ENCODE data around the gene GBA3.

GBA3 gene

GRCh38 chr4:22692736-22693135 is at the start of gene GBA3:
TSS of gene GBA3 (plus strand) at chr4:22692937.
- DNase-seq: no peak

GRCh38 chr4:22643952-22644351 is 48.8 kb upstream of the GBA3 start:
- no peak for DNase-seq

DNA sequence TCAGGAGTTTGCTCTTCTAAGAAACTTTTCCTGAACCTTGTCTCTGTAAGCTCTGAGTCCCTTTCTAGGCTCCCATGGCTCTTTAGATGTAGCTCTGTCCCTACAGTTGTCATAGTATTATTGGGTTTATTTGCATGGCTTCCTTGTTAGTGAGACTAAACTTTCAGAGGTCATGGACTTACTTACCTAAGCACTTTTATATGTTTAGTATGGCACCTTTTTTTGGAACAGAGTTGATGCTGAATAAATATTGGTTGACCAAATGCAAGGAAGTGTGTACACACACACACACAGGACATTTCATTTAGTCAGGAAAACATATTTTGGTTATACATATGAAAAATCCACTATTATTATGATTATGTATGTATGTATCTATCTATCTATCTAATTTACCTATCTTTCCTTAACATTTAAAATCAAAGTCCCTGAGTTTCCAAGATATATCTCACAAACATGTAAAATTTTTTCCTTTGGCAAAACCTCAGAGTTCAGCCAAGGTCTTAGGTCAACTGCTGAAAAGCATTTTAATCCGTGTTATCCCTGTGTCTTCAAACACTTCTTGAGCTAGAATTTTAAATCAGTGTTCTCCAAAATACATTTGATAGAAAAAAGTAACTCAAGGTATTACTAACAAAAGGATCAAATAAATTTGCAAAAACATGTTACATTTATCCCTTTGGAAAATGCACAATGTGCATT is 47.1 kb upstream of the GBA3 start:
- DNase-seq: no peak

- no peak for DNase-seq
Measured at GRCh38 chr4:22648996-22649395, 43.7 kb upstream of the GBA3 start.

- DNase-seq: no peak
Measured at GRCh38 chr4:22650771-22651170, 42.0 kb upstream of the GBA3 start.

DNA sequence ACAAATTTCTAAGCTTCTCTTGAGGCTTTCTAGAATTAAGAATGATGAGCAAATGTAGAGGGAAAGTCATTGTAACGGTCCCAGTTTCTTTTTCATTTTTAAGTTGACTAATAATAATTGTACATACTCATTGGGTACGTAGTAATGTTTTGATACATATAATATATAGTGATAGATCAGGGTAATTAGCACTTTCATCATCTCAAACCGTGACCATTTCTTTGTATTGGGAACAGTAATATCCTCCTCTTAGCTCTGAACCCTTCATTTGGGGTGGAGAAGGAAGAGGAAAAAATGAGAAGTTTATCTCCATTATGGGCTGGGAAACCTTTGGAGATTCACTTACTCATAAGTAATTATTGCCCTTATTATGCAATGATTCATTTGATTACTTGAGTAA is 39.0 kb upstream of the GBA3 start:
- no peak for DNase-seq

DNA sequence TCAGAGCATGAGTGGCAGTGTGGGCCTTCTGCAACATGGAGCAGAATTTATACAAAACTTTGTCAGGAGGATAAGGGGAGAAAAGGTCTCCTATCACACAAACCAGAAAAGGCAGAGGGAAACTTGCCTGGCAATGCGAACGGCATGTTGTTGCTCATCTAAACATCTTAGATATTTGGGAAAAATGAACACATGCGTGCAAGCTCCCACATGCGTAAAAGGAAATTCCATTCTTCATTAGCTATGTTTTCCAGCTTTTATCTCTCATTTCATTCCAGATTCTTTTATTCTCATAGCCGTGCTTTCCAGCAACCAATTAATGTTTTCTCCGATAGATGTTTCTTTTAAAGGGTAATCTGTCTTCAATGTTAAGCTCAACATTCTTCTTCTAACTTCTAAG is 31.3 kb upstream of the GBA3 start:
- no peak for DNase-seq

DNA sequence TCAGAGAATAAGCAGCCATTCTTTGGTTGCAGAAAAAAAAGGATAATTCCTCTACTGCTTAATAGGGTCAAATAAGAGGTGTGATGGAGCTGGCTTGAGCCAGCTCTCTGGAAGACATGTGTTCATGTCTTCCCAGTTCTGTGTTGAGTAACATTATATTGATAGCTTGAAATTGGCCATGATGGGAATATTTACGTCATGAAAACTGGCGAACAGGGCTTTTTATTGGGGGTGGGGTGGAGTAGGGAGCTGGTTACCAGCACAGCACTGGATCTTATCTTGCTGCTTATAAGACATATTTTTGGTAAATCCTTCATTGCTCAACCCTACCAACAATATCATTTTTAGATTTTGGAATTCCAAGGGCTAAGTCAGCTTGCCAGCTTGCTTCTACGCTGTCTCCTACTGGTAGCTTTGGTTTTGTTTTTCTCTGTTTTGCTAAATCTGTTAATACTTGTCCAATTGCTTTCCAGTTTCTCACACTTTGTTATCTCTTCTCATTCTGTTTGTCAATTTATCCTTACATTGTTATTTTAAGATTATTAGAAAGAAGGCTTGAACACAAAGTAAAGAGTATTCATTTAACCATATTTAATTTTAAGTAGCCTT is 25.3 kb upstream of the GBA3 start:
- no peak for DNase-seq

GRCh38 chr4:22668301-22668700 is 24.4 kb upstream of the GBA3 start:
- DNase-seq: no peak

- no peak for DNase-seq
Measured at GRCh38 chr4:22668702-22669101, 24.0 kb upstream of the GBA3 start.

DNA sequence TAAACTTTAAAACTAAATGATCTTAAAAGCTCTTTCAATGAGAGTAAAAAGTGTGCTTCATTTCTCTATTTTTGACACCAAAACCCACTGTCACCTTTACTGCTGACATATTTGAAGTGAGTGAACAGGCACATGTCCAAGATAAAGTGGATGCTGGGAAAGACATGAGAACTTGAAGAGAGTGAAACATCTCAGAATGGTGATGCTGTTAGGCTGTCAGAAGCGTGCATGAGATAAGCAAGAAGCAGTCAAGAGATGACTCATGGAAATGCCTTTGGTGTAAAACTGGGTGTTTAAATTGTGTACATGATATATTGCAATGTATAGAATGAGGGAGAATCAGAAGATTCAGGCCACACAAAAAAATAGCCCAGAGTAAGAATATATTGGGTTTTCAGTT is 21.8 kb upstream of the GBA3 start:
- no peak for DNase-seq

DNA sequence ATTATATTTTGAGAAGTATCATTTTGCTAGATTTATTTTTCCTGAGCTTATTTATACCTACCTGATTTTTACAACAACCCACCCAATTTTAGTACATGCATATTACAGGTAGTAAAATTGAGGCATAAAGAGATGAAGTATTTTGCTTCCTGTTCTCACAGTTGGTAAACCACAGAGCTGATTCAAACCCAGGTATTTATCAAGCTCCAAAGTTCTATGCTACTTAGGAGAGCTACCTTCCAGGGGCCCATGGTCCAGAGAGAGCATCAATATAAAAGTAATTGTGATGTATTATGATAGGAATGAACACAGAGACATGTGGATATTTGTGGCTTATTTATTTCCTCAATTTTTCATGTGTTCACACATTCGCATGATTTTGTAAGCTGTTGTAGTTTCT is 20.2 kb upstream of the GBA3 start:
- no peak for DNase-seq

DNA sequence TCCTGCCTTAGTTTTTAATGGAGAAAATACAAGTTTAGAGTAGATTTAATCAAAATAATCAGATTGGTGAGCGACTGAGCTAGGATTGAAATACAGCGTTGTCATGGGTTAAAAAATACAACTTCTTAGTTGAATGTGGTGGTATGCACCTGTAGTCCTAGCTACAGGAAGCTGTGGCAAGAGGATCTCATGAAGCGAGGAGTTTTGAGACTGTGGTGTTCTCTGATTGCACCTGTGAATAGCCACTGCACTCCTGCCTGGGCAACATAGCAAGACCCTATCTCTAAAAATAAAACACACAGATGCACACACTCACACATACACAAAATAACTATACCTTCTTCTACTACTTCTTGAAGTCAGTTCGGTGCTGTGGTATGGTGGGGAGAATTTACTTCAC is 19.8 kb upstream of the GBA3 start:
- DNase-seq: no peak

DNA sequence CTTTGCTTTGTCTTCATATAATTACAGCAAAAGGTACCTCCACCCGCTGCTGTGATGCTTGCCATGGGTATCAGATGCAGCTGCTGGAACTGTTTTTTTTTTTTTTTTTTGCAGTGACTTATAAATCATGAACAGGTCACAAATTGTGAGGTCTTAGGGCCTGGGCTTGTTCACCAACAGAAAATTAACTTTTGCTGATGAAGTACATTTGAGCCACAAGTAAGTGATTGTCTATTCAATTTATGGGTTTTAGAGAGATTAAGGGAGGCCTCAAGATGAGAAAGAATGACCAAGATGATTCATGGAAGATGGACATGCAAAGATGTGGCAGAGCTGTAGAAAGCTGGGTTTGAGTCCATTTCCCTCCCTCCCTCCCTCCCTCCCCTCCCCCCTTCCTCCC is 18.0 kb upstream of the GBA3 start:
- DNase-seq: no peak

DNA sequence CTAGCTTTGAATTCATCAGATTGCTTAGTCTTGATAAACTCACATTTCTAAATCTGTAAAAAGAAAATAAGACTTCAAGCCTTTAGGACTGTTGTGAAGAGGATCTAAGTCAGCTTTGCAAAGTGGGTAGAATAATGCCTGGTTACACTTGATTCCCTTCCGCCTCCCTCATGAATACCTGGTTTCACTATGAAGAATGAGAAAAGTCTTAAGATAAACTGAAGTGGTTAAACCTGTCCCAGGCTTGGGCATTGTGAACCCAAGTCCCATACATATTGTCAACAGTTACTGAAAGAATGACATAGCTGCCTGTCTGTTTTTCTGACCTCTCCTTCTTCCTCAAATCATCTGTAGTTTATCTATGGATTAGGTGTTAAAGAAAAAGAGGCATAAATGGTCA is 16.7 kb upstream of the GBA3 start:
- DNase-seq: no peak

DNA sequence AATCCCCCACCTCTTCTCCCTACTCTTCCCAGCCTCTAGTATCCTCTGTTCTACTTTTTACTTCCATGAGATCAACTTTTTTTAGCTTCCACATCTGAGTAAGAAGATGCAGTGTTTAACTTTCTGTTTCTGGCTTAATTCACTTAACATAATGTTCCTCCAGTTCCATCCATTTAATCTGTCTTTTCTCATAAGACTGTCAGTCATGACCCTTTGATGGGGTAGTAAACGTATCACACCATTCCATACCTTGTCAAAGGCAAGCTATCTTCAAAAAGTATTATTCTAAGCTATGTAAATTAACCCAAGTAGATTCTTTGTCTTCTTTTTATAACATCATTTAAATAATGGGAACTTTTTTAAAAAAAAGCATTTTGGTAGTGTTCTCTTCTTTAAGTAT is 15.0 kb upstream of the GBA3 start:
- DNase-seq: no peak

DNA sequence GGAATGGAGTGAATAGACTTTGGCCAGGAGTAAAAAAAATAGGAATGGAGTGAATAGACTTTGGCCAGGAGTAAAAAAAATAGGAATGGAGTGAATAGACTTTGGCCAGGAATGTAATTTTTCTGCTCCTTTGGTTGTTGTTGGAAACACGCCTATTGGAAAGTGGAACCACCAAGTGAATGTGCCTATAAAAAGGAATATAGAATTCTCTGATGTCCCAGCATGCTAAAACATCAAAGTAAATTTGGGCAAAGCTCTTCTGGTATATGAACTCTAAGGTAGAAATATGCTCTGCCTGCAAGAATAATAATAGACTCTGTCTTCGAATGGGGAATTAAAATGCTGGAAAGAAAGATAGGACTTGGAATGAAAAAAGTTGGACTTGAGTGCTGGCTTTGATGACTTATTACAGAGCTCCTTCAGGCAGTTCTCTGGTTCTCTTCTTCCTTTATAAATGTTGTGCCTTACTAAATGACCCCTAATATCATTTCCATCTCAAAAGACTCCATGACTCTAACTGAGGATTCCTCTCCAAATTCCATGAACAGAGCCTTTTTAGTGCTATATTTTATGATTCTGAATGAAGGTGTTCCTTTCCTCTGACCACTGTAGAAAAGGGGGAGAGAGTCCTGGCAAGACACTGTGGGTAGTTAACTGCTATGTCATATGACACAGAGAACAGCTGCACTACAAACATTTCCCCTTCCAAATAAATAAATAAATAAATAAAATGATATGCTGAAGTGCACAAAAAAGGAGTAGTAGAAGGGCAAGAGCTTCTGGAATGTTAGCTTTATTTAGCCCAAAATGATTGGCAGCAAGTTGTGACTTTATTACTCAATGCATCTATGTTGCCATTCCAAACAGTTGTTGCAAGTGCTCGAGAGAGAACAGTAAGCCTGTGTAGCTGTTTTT is 13.5 kb upstream of the GBA3 start:
- DNase-seq: no peak

GRCh38 chr4:22680065-22680642 is 12.6 kb upstream of the GBA3 start:
- no peak for DNase-seq

- no peak for DNase-seq
Measured at GRCh38 chr4:22683726-22684125, 9.0 kb upstream of the GBA3 start.

- no peak for DNase-seq
Measured at GRCh38 chr4:22686141-22686540, 6.6 kb upstream of the GBA3 start.

GRCh38 chr4:22688236-22688635 is 4.5 kb upstream of the GBA3 start:
- no peak for DNase-seq

DNA sequence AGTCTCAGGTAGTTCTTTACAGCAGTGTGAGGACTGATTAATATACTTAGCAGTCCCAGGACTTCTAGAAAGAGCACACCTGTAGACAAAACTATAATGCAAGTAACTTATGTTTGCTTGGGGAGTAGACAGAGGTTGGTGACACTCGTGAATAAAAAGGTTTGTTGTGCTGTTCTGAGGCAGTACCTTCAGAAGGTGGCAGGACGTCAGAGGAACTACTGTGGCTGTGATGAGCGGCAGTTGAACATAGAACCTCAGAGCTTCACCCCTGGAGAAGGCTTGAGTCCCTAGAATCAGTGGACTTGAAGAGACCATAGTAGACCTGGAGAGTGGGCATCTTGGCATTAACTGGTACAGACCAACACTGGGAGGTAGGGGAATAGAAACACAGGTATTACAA is 3.3 kb upstream of the GBA3 start:
- DNase-seq: no peak

DNA sequence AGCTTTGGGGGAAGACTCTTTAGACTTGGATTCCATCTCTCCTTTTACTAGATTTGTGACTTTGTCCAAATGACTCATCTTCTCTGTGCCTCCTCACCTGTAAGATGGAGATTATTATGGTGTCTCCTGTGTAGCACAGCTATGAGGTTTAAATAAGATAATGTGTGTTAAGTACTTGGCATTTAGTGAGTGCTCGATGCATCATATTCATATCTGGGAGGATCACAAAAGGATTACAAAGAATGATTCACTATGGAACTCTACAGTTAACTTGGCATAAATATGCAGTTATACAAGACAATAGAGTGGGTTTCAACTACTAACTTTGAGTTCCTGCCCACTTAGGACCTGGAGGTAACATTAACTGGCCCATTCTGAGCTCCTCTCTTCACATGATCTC is 2.3 kb downstream of the GBA3 start:
- no peak for DNase-seq

GRCh38 chr4:22695917-22696316 is 3.2 kb downstream of the GBA3 start:
- no peak for DNase-seq

Measured in SHP77 treated with DMSO at 0.1 percent for 48 hours (cell line).